PC-3 (cell line): Measurements from ENCODE around the gene ZNF79. TPM values are rescaled to one million over a fixed set of nuclear protein-coding genes. Genes with fewer than 3 reads are reported as not detected.
A peak's percentile ranks its signal among the peaks of the same experiment; 100 is the strongest.

Experiments used
- ATAC-seq: fragments of 200-7000 bp; cut with Tn5 transposase; 2 replicates; pipeline ENCODE4 v1.9.1; 2020; ENCODE audit warnings: mild to moderate bottlenecking, moderate library complexity
- BruUV-seq: library from RNA; stranded (reverse); fragments of 400-500 nt; replicated peaks from 2 replicates; lab custom pipeline; 2021; lab: Mats Ljungman, UMichigan
- CTCF ChIA-PET: fragments of 300-600 bp; sonication (Branson Sonifier 250); formaldehyde crosslinking; loops from one replicate; lab custom pipeline; 2022; ENCODE audit warnings: antibody characterized with exemption; lab: Charles Lee
- POLR2A ChIA-PET: fragments of 300-600 bp; sonication (Branson Sonifier 250); formaldehyde crosslinking; loops from one replicate; lab custom pipeline; 2022; ENCODE audit warnings: antibody characterized with exemption; ENCODE audit not compliant: unreplicated experiment; lab: Charles Lee
- DNase-seq: peaks from one replicate; pipeline ENCODE4 v3.0.0-alpha.2; 2015
- H2AFZ ChIP-seq: fragments of 300-600 bp; sonication (generic); 2 replicates; pipeline ENCODE4 v1.6.0; 2016; ENCODE audit warnings: antibody characterized with exemption, low read length
- H3F3A ChIP-seq: fragments of 300-600 bp; sonication (generic); one replicate; pipeline ENCODE4 v1.6.0; 2017; ENCODE audit warnings: antibody characterized with exemption, low read length, control low read depth, mild to moderate bottlenecking; ENCODE audit not compliant: unreplicated experiment
- H3K27ac ChIP-seq: fragments of 300-600 bp; sonication (generic); 2 replicates; pipeline ENCODE4 v1.5.1; 2016; ENCODE audit warnings: mild to moderate bottlenecking, low read length
- H3K27me3 ChIP-seq: fragments of 300-600 bp; sonication (generic); 2 replicates; pipeline ENCODE4 v1.6.1; 2016; ENCODE audit warnings: low read length, mixed read lengths
- H3K36me3 ChIP-seq: fragments of 300-600 bp; sonication (generic); 2 replicates; pipeline ENCODE4 v1.6.1; 2016; ENCODE audit warnings: low read depth, mixed run types, low read length, mixed read lengths
- H3K4me1 ChIP-seq: fragments of 300-600 bp; sonication (generic); 2 replicates; pipeline ENCODE4 v1.5.1; 2016; ENCODE audit warnings: low read length; ENCODE audit not compliant: insufficient read depth
- H3K4me2 ChIP-seq: fragments of 300-600 bp; sonication (generic); 2 replicates; pipeline ENCODE4 v1.6.0; 2016; ENCODE audit warnings: low read length
- H3K4me3 ChIP-seq: fragments of 300-600 bp; sonication (generic); 2 replicates; pipeline ENCODE4 v1.5.1; 2016; ENCODE audit warnings: mild to moderate bottlenecking, low read length, mixed read lengths
- H3K79me2 ChIP-seq: fragments of 300-600 bp; sonication (generic); 2 replicates; pipeline ENCODE4 v1.6.1; 2017; ENCODE audit warnings: low read length, mixed read lengths
- H3K9ac ChIP-seq: fragments of 300-600 bp; sonication (generic); 2 replicates; pipeline ENCODE4 v1.6.0; 2016; ENCODE audit warnings: mild to moderate bottlenecking, low read length
- H3K9me2 ChIP-seq: fragments of 300-600 bp; sonication (generic); replicated peaks from 2 replicates; pipeline ENCODE4 v1.6.1; 2016; ENCODE audit warnings: mixed run types, low read length, mixed read lengths
- H3K9me3 ChIP-seq: fragments of 300-600 bp; sonication (generic); 2 replicates; pipeline ENCODE4 v1.6.1; 2016; ENCODE audit warnings: low read length, mixed read lengths
- H4K20me1 ChIP-seq: fragments of 300-600 bp; sonication (generic); 2 replicates; pipeline ENCODE4 v1.6.1; 2016; ENCODE audit warnings: low read length, mixed read lengths
- CTCF ChIP-seq: fragments of 300-600 bp; sonication (generic); conservative IDR thresholded peaks from 2 replicates; pipeline ENCODE4 v1.5.1; 2017; ENCODE audit warnings: antibody characterized with exemption, low read depth, mild to moderate bottlenecking, low read length
- EZH2 ChIP-seq: fragments of 300-600 bp; sonication (generic); IDR thresholded peaks from one replicate; pipeline ENCODE4 v1.6.1; 2017; ENCODE audit warnings: antibody characterized with exemption, mild to moderate bottlenecking, low read length; ENCODE audit not compliant: unreplicated experiment
- EZH2phosphoT487 ChIP-seq: fragments of 300-600 bp; sonication (generic); IDR thresholded peaks from 2 replicates; pipeline ENCODE4 v1.6.1; 2018; ENCODE audit warnings: mild to moderate bottlenecking, antibody characterized with exemption, low read length, borderline replicate concordance
- intact Hi-C: fragments of 100-400 bp; cut with micrococcal nuclease; formaldehyde crosslinking; loops from 2 replicates; pipeline ENCODE4 v1.9.0; 2023
- total RNA-seq: library from RNA; depleted of rRNA; stranded (reverse); fragments of >200 nt; gene quantifications from 2 replicates; pipeline ENCODE4 v1.2.3, GENCODE V29; 2014

ZNF79 gene
- total RNA-seq, 1 experiment from 2014 or later: 4.9 TPM

- Histone ChIP-seq H3K4me2 (peak overlapping the region; percentile 92), H4K20me1 (no peaks in the 10 kb centered on the region), H3K9ac (peak overlapping the region; percentile 64), H3K4me1 (peaks cover 14% of the 10 kb centered on the region), H3K9me3 (no peaks in the 10 kb centered on the region), H3K27ac (no peak overlapping the region), H3K4me3 (peak overlapping the region; percentile 82), H3K36me3 (no peaks in the 10 kb centered on the region), H3K9me2 (no peaks in the 10 kb centered on the region), H2AFZ (peak overlapping the region; percentile 69; the same call in 1 of the 2 replicates), H3F3A (no peaks in the 10 kb centered on the region), H3K27me3 (no peaks in the 10 kb centered on the region), H3K79me2 (peaks cover 15% of the 10 kb centered on the region)
- ATAC-seq: no peak
- intact Hi-C loops: loop anchor here (5.0 kb wide), 2 partner anchors 171 to 186 kb away; no protein-coding TSS in a partner anchor
- CTCF ChIA-PET: no interaction called here
- POLR2A ChIA-PET: no interaction called here
- no peak for DNase-seq
- BruUV-seq: no TSS peak
- no peak for TF ChIP-seq EZH2
- no peak for TF ChIP-seq CTCF
- no peak for TF ChIP-seq EZH2phosphoT487
Observed at GRCh38 chr9:127398275-127398647, 25.9 kb upstream of the ZNF79 start.

GRCh38 chr9:127398715-127399400 lies 25.3 kb upstream of the ZNF79 start:
- no peaks in the 10 kb centered on the region for H3K27me3 ChIP-seq
- H3K4me1 ChIP-seq: peaks cover 14% of the 10 kb centered on the region
- H3K36me3 ChIP-seq: no peaks in the 10 kb centered on the region; the same call in 1 of the 2 replicates
- H3K9me3 ChIP-seq: no peaks in the 10 kb centered on the region
- no peaks in the 10 kb centered on the region for H3F3A ChIP-seq
- H3K27ac ChIP-seq: no peak overlapping the region
- DNase-seq (no peak), ATAC-seq (no peak)
- intact Hi-C loops: loop anchor here (5.0 kb wide), 2 partner anchors 172 to 187 kb away; no protein-coding TSS in a partner anchor
- H3K4me3 ChIP-seq: peak overlapping the region; percentile 82; the same call in 1 of the 2 replicates
- no peaks in the 10 kb centered on the region for H4K20me1 ChIP-seq
- peak overlapping the region; percentile 92 for H3K4me2 ChIP-seq
- TF ChIP-seq EZH2: no peak
- TF ChIP-seq EZH2phosphoT487: no peak
- TF ChIP-seq CTCF: no peak
- no peaks in the 10 kb centered on the region for H3K9me2 ChIP-seq
- BruUV-seq: no TSS peak
- POLR2A ChIA-PET: no interaction called here
- no peak overlapping the region; the same call in 1 of the 2 replicates for H3K9ac ChIP-seq
- H3K79me2 ChIP-seq: peaks cover 15% of the 10 kb centered on the region
- no peak overlapping the region for H2AFZ ChIP-seq
- CTCF ChIA-PET: no interaction called here

- TF ChIP-seq EZH2: no peak
- TF ChIP-seq CTCF: no peak
- no peak for TF ChIP-seq EZH2phosphoT487
- Histone ChIP-seq H3K9me2 (no peaks in the 10 kb centered on the region), H3K79me2 (peaks cover 15% of the 10 kb centered on the region), H3K4me3 (no peak overlapping the region), H2AFZ (no peak overlapping the region), H3K4me1 (peaks cover 14% of the 10 kb centered on the region), H3K27ac (no peak overlapping the region), H3K27me3 (no peaks in the 10 kb centered on the region), H3K9me3 (no peaks in the 10 kb centered on the region), H3K4me2 (no peak overlapping the region), H3K36me3 (no peaks in the 10 kb centered on the region; the same call in 1 of the 2 replicates), H3K9ac (no peak overlapping the region), H3F3A (no peaks in the 10 kb centered on the region), H4K20me1 (no peaks in the 10 kb centered on the region)
- ChIA-PET CTCF (no interaction called here), POLR2A (no interaction called here)
- DNase-seq (no peak), ATAC-seq (no peak)
- BruUV-seq: no TSS peak
- intact Hi-C loops: loop anchor here (5.0 kb wide), 2 partner anchors 173 to 188 kb away; no protein-coding TSS in a partner anchor
Observed at GRCh38 chr9:127399736-127400269, 24.4 kb upstream of the ZNF79 start.
